HG03097 (cell line): ENCODE measurements around the gene SPARC.
"Not testable (repeated sequence)": the region's sequence is repeated elsewhere in the genome, so short reads cannot be mapped to it uniquely, and the experiment has no call there.

Experiments
- ATAC-seq: cut with Tn5 transposase; IDR thresholded peaks from one replicate; pipeline ENCODE4 v1.9.1; 2021; ENCODE audit not compliant: unreplicated experiment, low FRiP score

The SPARC gene, protein sequence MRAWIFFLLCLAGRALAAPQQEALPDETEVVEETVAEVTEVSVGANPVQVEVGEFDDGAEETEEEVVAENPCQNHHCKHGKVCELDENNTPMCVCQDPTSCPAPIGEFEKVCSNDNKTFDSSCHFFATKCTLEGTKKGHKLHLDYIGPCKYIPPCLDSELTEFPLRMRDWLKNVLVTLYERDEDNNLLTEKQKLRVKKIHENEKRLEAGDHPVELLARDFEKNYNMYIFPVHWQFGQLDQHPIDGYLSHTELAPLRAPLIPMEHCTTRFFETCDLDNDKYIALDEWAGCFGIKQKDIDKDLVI

DNA sequence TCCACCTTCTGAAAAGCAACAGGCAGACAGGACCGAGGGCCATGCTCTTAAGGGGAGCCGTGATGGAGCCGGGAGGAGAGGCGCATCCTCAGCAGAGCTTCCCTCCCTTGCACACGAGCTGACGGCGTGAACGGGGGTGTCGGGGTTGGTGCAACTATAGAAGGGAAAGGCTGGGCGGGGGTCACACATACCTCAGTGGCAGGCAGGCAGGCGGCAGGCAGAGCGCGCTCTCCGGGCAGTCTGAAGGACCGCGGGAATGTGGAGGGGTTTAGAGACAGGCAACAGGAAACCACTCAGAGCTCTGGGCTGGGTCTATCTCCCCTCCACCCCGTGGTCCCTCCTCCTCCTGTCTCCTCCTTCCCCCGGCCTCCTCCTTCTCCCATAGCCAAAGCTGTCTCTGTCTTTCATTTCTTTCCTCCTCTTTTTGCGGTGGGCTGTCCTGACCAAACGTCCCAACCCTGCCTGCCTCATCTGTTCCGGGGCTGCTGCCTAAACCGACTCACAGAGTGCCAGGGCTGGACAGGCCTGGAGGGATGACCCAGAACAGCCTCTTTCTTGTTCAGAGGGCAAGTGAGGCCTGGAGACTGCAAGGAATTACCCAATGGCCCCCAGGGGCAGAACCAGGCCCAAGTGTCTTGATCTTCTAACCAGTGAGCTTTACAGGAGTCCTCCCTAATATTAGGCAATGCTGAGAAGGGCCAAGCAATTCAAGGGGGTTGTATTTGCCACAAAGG, at the start of gene SPARC:
SPARC (minus strand) TSS at position 242 of the 734 bp plus-strand sequence. CDS start 10,727 bp downstream, outside the sequence.
- peak; percentile 78 for ATAC-seq

DNA sequence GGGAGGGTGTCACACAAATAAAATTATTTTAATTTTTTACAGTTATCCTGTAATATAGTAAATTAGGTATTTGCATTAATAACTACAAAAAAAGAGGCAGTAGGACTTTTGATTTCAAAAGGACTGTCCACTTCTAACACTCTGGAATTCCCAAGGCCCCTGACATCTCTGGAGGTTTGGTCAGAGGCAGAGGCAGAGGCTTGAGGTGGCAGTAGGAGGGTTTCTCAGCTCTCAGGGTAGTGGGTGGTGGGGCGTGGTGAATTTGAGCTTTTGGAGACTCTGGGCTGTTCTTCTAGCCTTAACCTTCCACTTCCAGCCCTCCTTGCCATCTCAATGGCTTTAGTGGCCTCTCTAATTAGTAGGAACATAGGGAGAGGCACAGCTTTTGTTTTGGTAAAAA, 48.9 kb upstream of the SPARC start:
- no peak for ATAC-seq

DNA sequence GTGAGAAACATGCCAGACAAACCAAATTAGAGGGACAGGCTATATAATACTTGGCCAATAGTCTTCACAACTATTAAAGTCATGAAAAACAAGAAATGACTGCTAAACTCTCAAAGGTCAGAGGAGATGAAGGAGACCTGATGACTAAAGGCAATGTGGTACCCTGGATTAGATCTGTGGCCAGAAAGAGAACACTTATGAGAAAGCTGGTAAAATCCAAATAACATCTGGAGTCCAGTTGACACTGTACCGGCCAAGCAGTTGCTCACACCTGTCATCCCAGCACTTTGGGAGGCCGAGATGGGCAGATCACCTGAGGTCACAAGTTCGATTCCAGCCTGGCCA, 47.3 kb upstream of the SPARC start:
- no peak for ATAC-seq

DNA sequence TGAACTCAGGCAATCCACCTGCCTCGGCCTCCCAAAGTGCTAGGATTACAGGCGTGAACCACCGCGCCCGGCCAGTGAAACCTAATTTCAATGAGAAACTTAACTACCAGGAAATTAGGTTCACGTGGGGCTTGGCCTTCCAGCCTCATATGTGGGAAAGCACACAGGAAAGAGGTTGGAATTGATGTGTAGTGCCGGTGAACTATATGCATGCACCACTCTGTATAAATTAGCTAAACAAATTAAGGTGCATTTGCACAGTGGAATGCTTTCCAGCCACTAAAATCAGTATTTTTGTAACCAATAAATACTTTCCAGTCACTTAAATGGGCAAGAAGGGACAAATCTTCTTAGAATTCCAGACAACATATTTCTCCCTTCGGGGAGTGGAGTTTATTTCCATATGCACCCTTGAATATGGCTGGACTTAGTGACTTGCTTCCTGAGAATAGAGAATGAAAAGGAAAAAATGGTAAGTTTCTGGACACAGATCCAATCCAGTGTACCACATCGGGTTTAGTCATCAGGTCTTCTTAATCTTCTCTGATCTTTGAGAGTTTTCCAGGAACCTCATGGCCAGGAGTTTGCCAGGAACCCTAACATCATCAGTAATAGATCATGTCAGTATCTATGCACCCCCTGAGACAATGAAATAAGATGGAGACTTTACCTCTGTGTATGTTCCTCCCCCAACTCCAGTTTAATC, 46.8 kb upstream of the SPARC start:
- no peak for ATAC-seq

DNA sequence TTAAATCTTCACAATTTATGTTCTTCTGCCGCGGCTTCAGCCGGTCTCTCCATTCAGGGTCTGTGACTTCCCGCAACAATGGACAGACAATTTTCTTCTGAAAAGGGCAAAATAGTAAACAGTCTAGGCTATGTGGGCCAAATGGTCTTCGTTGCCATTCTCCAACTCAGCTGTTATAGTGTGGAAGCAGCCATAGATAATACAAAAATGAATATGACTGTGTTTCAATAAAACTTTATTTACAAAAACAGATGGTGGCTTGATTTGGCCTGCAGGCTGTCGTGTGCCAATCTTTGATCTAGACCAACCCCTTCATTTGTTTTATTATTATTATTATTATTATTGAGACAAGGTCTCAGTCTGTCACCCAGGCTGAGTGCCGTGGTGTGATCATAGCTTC, 43.7 kb upstream of the SPARC start:
- no peak for ATAC-seq

DNA sequence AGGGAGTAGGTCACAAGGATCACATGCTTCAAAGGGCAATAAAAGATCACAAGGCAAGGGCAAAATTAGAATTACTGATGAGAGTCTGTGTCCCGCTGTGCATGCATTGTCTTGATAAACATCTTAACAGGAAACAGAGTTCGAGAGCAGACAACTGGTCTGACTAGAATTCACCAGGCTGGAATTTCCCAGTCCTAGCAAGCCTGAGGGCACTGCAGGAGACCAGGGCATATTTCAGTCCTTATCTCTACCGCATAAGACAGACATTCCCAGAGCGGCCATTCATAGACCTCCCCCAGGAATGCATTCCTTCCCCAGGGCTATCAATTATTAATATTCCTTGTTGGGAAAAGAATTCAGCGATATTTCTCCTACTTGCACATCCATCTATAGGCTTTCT, 42.9 kb upstream of the SPARC start:
- not testable (repeated sequence) for ATAC-seq

DNA sequence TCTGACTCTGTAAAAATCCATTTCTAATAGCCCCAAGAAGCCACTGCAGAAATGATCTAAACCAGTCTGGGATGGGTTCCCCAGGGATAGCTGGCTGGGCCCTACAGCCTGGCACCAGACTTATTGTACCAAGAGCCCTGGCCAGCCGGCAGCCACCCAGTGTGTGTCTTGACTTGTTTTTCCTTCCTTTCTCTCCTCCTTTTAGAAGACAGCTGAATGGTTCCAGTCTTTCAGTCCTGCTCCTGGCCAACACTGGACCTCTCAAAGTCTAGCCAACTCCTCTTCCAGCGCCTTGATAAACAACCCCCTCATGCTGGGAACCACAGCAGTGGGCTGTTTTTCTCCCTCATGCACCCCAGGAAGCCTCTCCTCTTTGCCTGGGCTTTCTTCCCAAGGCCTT, 37.6 kb upstream of the SPARC start:
- ATAC-seq: no peak

DNA sequence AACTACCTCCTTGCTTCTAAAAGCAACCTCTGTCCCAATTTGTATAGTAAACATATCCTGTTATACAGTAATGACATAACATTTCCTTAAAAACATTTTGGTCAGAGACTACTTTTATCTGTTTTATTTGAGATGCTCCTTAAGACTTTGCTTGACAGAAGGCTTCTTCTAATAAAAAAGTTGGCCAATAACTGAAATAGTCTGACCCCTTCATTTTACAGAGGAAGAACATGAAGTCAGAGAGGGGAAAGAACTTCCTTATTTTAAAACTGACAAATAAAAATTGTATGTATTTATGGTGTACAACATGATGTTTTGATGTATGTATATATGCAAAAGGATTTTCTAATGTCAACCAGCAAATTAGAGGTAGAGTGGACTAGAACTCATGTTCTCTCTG, 35.8 kb upstream of the SPARC start:
- no peak for ATAC-seq

DNA sequence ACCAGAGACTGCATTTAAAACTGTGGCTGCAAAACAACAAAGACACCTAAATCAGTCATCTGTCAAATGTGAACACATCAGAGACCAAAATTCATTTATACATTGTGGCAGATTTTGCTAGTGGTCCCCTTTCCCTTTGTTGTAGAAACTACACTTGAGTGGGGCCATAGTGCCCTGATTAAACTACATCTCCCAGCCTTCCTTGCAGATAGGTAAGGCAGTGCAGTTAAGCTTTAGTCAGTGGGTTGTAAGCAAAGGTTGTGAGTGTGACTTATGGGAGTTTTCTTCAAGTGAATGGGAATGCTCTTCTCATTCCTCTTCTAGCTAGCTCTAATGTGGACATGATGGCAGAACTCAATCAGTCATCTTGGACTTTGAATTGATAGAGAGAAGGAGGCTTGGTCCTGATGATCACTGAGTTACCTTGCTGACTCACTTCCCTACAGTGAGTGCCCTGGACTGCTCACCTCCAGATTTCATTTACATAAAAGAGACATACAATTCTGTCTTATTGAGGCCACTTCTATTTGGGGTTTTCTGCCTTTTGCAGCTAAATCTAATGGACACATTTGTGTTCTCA, 35.2 kb upstream of the SPARC start:
- no peak for ATAC-seq

DNA sequence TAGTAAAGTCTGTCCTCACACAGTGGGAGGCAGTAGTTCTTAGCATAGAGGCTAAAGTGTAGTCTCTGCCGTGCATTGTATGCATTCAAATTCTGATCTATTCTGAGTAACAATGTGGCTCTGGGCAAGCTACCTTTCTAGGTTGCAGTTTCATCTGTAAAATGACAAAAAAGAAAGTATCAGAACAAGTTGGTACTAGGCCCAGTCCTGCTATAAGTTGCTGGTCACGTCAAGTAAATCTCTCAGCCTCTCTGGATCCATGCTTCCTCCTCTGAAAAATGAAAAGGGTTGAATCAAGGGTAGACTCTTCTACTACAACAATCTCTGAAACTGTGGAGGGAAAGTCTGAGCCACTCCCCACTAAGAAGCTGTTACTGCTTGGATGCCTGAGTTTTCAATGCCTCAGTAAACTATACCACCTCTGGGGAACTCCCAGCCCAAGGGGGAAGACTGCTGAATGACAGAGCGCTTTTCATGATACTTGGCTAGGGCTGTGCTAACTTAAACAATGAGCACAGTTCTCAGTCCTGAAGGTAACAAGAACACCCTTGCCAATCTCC, 34.5 kb upstream of the SPARC start:
- peak; percentile 91 for ATAC-seq

DNA sequence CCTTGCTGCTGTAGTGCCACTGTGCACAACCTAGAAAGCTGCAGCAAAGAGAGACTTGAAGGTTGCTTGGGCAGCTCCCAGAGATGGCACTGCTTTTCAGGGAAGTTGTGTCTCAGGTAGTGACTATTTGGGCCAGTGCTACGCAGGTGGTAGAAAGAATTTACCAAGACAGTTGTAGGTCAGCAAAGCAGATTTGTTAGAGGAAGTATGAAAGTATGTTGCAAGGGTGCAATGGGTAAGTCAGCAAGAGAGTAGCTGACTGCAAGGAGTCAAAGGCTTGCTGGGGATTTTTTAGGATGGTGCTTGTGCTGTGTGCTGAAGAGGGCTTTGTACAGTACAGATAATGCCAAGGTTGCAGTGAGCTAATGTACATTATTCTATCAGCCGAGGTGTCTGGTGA, 33.5 kb upstream of the SPARC start:
- ATAC-seq: no peak

DNA sequence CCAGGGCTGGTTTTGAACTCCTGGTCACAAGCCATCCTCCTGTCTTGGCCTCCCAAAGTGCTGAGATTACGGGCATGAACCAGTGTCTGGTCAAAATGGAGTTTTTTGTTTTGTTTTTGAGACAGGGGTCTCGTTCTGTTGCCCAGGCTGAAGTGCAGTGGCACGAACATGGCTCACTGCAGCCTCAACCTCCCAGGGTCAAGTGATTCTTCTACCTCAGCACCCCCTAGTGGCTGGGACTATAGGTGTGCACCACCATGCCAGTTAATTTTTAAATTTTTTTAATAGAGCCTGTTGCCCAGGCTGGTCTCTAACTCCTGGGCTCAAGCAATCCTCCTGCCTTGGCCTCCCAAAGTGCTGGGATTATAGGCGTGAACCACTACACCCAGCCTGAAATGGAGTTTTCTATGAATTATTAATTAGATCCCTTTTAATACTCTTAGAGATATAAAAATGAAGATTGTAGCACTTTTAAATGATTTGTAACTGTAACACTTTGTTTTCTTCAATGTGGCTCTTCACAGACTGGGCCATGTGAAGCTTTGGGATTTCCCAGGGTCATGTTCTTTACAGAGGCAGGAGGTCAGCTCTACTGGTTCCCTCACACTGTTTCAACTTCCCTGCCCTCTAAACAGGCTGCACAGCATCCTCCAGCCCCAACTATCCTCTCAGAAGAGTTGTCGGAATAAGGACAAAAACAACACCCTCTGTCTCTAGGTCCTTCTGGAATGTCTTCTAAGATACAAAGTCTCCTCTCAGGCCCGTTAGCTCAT, 32.7 kb upstream of the SPARC start:
- ATAC-seq: no peak

DNA sequence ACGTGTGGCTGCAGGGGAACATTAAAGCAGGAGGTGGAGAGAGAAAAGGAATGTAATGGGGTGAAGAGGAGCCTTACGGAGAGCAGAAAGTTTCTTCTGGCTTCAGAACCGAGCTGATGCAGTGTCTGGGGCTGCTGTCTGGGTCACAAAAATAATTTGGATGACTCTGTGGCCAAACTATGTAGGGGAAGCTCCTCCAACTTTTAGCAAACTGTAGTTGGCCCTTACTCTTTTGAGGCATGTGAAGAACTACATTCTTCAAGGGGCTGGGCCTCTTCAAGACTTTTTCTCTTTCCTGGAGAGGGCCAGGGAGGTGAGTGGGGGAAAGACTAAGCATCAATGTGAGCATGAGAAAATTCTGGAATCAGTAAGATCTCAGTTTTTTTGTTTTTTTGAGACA, 31.9 kb upstream of the SPARC start:
- ATAC-seq: no peak

DNA sequence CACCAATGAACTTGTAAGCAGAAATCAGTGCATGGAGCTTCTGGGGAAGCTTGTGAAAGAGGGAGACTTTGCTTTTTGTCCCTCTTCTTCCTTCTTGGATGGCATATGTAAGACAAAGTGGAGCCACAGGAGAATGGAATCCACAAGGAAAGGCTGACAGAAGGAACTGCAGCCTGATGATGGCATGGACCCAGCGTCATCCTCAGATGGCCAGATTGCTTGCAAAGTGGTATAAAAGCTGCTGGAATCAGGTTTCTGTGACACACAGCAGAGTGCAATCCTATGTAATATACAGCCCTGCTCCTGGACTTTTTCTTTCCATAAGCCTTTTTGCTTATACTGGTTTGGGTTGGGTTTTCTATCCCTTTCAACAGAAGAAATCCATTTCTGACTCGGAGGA, 31.4 kb upstream of the SPARC start:
- ATAC-seq: no peak

DNA sequence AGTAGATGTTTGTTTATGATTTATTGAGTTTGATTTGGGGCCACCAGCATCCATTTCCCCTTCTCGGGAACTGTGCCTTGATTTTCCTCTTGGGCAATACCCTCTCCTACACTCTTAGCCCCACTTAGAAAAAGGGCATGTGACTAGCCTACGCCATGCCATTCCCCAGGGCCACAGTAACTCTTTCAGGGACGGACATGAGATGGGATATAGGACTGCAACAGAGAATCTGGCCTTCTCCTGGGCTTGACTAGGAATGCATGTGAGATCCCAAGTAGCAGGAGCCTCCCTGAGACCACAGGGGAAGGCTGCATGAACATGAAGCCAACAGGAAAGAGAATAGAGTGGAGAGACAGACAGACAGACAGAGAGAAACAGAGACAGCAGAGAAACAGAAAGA, 30.7 kb upstream of the SPARC start:
- ATAC-seq: no peak

DNA sequence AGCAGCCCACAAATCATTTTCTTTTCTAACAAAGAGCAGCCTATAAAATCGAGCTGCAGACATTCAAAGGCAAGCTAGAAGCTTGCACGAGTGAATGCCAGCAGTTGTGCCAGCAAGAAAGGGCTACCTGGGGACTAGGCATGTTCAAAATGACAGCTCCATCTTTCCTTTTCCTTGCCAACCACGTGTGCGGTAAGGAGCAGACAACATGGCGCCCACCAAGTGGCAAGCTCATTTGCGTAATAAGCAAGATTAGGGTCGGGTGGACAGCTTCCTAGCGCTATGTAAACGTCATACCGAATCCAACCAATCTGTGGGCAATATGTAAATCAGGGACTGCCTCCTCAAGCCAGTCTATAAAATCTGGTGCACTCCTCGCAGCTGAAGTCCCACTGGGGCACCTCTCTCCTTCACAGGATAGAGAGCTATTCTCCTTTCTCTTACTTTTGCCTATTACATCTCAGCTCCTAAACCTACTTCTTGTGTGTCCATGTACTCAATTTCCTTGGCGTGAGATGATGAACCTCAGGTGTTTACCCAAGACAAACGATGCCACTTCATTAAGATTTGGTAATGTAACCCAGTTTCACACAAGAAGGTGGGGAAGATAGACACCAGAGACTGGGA, 22.5 kb upstream of the SPARC start:
- ATAC-seq: no peak

DNA sequence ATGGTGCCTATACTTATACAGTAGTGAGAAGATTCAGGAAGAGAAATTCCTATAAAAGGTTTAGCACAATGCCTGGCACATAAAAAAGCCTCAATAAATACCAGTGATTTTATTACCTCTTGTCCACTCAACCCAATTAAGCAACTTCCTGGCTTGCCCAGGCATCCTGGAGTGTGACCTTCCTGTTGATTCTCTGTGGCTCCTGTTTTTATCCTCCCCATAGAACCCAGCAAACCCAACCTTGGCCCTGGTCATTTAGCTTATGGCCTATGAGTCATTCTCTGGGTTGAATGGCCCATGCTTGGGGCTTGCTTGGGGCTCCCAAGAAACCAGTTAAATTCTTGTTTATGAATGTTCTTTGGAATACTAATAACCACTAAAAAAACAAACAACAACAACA, 21.4 kb upstream of the SPARC start:
- no peak for ATAC-seq

DNA sequence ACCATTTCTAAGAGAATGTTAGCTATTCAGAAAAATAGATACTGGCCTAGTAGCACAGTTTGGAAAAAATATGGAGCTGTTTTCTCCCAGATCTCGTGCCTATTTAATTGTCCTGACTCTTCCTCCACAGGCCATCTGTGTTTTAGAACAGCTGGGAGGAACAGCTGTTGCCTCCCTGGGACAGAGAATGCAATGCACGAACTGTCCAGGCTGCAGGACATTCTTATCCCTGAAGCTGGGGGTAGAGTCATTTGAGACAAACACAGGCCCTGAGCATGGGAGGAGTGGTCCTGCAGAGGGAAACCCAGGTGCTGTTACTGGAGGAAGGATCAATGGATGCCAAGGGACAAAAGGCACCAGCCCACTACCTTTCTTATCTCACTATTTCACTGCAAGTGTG, 20.9 kb upstream of the SPARC start:
- ATAC-seq: no peak

DNA sequence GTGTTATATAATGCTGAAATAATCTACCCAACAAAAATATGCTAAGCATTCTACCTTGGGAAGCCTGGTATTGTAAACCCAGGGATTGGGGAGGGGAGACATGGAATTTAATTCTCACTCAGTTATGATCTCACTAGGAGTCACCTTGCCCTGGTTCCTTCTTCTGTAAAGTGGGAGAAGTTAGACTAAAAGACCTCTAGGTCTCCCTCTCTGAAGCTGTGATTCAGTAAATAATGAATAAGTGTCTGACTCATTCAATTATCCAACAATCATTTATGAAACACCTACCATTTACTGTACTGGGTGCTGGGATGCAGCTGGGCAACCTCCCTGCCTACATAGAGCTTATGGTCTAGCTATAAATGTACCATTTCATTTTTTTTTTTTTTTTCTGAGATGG, 20.2 kb upstream of the SPARC start:
- ATAC-seq: no peak

DNA sequence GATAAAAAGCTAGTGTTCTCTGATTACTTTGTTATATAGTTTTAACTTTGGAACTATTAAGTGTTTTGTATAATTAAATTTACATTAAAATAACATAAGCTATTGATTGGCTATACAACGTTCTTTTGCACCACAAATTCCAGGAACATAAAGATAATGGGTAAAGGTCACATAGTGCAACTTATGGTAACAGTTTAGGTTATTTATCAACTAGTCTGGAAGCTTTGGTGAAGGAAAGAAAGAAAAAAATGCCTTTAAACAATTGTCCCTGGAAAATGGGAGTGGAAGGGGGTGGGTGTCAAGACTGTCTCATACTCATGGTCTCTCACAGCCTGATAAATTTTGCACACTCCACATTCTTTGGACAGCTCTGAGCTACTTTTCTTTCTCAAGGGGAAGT, 17.1 kb upstream of the SPARC start:
- no peak for ATAC-seq
